A549 treated with AZD9567 at 1 μM for 4 hours (cell line): Measurements from ENCODE around the gene RIC1. TPM values are rescaled to one million over a fixed set of nuclear protein-coding genes. Genes with fewer than 3 reads are reported as not detected.

Source experiments
- total RNA-seq: library from RNA; stranded (reverse); fragments of 200-300 nt; extraction: Qiagen RNA extraction; gene quantifications from 5 replicates; pipeline ENCODE4 v1.2.3, GENCODE V29; 2022; ENCODE audit not compliant: insufficient read depth

Gene RIC1, protein sequence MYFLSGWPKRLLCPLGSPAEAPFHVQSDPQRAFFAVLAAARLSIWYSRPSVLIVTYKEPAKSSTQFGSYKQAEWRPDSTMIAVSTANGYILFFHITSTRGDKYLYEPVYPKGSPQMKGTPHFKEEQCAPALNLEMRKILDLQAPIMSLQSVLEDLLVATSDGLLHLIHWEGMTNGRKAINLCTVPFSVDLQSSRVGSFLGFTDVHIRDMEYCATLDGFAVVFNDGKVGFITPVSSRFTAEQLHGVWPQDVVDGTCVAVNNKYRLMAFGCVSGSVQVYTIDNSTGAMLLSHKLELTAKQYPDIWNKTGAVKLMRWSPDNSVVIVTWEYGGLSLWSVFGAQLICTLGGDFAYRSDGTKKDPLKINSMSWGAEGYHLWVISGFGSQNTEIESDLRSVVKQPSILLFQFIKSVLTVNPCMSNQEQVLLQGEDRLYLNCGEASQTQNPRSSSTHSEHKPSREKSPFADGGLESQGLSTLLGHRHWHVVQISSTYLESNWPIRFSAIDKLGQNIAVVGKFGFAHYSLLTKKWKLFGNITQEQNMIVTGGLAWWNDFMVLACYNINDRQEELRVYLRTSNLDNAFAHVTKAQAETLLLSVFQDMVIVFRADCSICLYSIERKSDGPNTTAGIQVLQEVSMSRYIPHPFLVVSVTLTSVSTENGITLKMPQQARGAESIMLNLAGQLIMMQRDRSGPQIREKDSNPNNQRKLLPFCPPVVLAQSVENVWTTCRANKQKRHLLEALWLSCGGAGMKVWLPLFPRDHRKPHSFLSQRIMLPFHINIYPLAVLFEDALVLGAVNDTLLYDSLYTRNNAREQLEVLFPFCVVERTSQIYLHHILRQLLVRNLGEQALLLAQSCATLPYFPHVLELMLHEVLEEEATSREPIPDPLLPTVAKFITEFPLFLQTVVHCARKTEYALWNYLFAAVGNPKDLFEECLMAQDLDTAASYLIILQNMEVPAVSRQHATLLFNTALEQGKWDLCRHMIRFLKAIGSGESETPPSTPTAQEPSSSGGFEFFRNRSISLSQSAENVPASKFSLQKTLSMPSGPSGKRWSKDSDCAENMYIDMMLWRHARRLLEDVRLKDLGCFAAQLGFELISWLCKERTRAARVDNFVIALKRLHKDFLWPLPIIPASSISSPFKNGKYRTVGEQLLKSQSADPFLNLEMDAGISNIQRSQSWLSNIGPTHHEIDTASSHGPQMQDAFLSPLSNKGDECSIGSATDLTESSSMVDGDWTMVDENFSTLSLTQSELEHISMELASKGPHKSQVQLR (N-terminal part only)
- 10.8 to 14.3 TPM (median 13.1 TPM) in 5 replicates for total RNA-seq

DNA sequence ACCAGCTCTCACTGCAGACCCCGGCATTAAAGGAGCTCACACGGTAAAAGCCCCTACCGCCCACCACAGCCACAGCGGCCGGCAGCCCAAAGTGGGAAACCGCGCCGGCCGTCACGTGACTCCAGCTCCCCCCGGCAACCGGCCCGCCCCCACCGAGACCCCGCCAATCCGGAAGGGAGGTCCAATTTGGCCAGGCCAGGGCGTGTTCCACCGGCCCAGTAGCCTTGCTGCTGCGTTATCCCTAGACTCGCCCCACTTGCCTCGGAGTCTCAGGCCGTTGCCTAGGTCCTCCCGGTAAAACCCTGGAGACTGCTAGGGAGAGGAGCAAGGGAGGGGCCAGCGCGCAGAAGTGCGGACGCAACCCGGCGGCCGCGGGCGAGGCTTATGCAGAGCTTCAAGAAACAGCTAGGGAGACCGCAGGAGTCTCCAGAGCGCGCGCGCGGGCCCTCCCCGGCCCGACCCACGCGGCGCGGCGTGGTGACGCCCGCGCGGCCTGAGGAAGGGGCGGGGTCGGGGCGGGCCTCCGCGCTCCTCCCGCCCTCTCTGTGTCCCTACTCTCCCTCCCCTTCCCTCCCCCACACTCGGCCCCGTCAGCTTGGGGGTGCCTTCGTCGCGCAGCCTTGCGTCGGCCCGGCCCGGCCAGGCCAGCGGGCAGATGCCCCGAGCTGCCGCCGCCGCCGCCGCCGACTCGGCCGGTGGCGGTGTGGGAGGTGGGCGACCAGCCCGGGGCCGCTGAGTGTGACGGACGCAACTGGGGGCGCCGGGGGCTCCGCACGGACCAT lies at the start of gene RIC1:
Gene RIC1 (plus strand): TSS at position 578 of the 782 bp plus-strand sequence. CDS start 203 bp downstream, at position 781.

Other genes starting within 250 kb of the RIC1 start
- 19.7 to 23.6 TPM (median 23.2 TPM) in 5 replicates for gene PLGRKT, start 191.2 kb upstream of the RIC1 start, total RNA-seq
- 1.3 to 2.2 TPM (median 1.8 TPM) in 4 of 5 replicates, not detected in the other for gene CD274, start 178.6 kb upstream of the RIC1 start, total RNA-seq
- 0.07 to 0.19 TPM (median 0.12 TPM) in 4 of 5 replicates, not detected in the other for gene PDCD1LG2, start 118.6 kb upstream of the RIC1 start, total RNA-seq
- gene ERMP1, start 204.0 kb downstream of the RIC1 start, total RNA-seq, result 16.8 to 19.4 TPM (median 18.3 TPM) in 5 replicates